ENCODE data around the gene DLK2. TPM values are rescaled to one million over a fixed set of nuclear protein-coding genes. Genes with fewer than 3 reads are reported as not detected.

Gene DLK2
- total RNA-seq, 1 experiment from 2014 or later: 1.6 TPM

GRCh38 chr6:43450699-43451131 is 4.6 kb downstream of the DLK2 start:
- Histone ChIP-seq H3K4me3 (replicated peaks in 1 of 2; ENCODE audit: low read depth in 1 of 2, low read length in 2 of 2) (no peak overlapping the region), H2AFZ (ENCODE audit: low read depth, low read length, poor library complexity, severe bottlenecking) (no peak overlapping the region), H3K79me2 (ENCODE audit: insufficient read depth, low read length) (no peaks in the 10 kb centered on the region), H3K27me3 (ENCODE audit: insufficient read depth, low read length) (no peaks in the 10 kb centered on the region), H3K4me2 (ENCODE audit: low read length) (no peak overlapping the region), H3K9me2 (ENCODE audit: insufficient read depth) (no peaks in the 10 kb centered on the region), H3K4me1 (ENCODE audit: control insufficient read depth in 1 of 2, insufficient read depth in 2 of 2, low read length in 2 of 2) (peaks cover under 1 to 11% of the 10 kb centered on the region in 2 experiments; a peak in 2 of 4 replicates), H3K36me3 (ENCODE audit: control insufficient read depth in 1 of 2, insufficient read depth in 2 of 2, low read length in 2 of 2) (peaks cover 0 to 3% of the 10 kb centered on the region in 2 experiments; a peak in 3 of 4 replicates), H3K27ac (ENCODE audit: low read depth, low read length) (no peak overlapping the region), H3K9me3 (ENCODE audit: control insufficient read depth in 1 of 2, insufficient read depth in 1 of 2, low read depth in 1 of 2, low read length in 2 of 2) (no peaks in the 10 kb centered on the region), H4K20me1 (ENCODE audit: insufficient read depth) (no peaks in the 10 kb centered on the region), H3K9ac (ENCODE audit: low read length) (no peak overlapping the region)
- intact Hi-C loops (cut with micrococcal nuclease): no loop called here
- ATAC-seq (no peak), DNase-seq (ENCODE audit: low read depth, low spot score) (no peak)
- ChIA-PET POLR2A (no interaction called here), RAD21 (ENCODE audit: low non-redundant PET in 1 of 2, low total read pairs in 2 of 2, uncharacterized antibody in 2 of 2, unreplicated experiment in 2 of 2) (no interaction called here), CTCF (no interaction called here)
- TF ChIP-seq ATF3 (IDR thresholded peaks at IDR 0.05) (no peak), SP1 (IDR thresholded peaks at IDR 0.05; ENCODE audit: low read depth) (no peak), JUND (IDR thresholded peaks at IDR 0.05) (no peak), CBX3 (IDR thresholded peaks at IDR 0.05; ENCODE audit: low read depth) (no peak), FOSL1 (IDR thresholded peaks at IDR 0.05; ENCODE audit: low read depth) (no peak), MAX (IDR thresholded peaks at IDR 0.05) (no peak)
- no TSS peak for BruUV-seq (replicated peaks)

- ATAC-seq: no peak
- no peaks in the 10 kb centered on the region for H3K4me1 ChIP-seq (ENCODE audit: control insufficient read depth in 1 of 2, insufficient read depth in 2 of 2, low read length in 2 of 2)
- ChIA-PET POLR2A (no interaction called here), CTCF (no interaction called here), RAD21 (ENCODE audit: low non-redundant PET in 1 of 2, low total read pairs in 2 of 2, uncharacterized antibody in 2 of 2, unreplicated experiment in 2 of 2) (no interaction called here)
- intact Hi-C loops (cut with micrococcal nuclease): no loop called here
- H3K36me3 ChIP-seq (ENCODE audit: control insufficient read depth in 1 of 2, insufficient read depth in 2 of 2, low read length in 2 of 2): peaks cover 0 to 3% of the 10 kb centered on the region in 2 experiments; a peak in 3 of 4 replicates
- H3K9me2 ChIP-seq (ENCODE audit: insufficient read depth): no peaks in the 10 kb centered on the region
- H3K27ac ChIP-seq (ENCODE audit: low read depth, low read length): no peak overlapping the region
- H3K9ac ChIP-seq (ENCODE audit: low read length): no peak overlapping the region
- no peak overlapping the region for H2AFZ ChIP-seq (ENCODE audit: low read depth, low read length, poor library complexity, severe bottlenecking)
- no peaks in the 10 kb centered on the region for H3K27me3 ChIP-seq (ENCODE audit: insufficient read depth, low read length)
- H3K79me2 ChIP-seq (ENCODE audit: insufficient read depth, low read length): no peaks in the 10 kb centered on the region
- H4K20me1 ChIP-seq (ENCODE audit: insufficient read depth): no peaks in the 10 kb centered on the region
- no peak for DNase-seq (ENCODE audit: low read depth, low spot score)
- H3K4me2 ChIP-seq (ENCODE audit: low read length): no peak overlapping the region
- no peak overlapping the region for H3K4me3 ChIP-seq (replicated peaks in 1 of 2; ENCODE audit: low read depth in 1 of 2, low read length in 2 of 2)
- no TSS peak for BruUV-seq (replicated peaks)
- no peaks in the 10 kb centered on the region for H3K9me3 ChIP-seq (ENCODE audit: control insufficient read depth in 1 of 2, insufficient read depth in 1 of 2, low read depth in 1 of 2, low read length in 2 of 2)
- TF ChIP-seq EZH2 (IDR thresholded peaks at IDR 0.05) (no peak), SIN3A (IDR thresholded peaks at IDR 0.05; ENCODE audit: low read depth) (no peak), ZNF274 (IDR thresholded peaks at IDR 0.05; ENCODE audit: low read depth, low read length) (no peak), CTCF (IDR thresholded peaks at IDR 0.05 in 2 of 3, conservative IDR thresholded peaks at IDR 0.05 in 1 of 3; ENCODE audit: borderline replicate concordance in 1 of 3, insufficient read depth in 1 of 3, low read depth in 2 of 3, low read length in 2 of 3) (no peak), CBX3 (IDR thresholded peaks at IDR 0.05; ENCODE audit: low read depth) (no peak), YY1 (IDR thresholded peaks at IDR 0.05; ENCODE audit: extremely low read depth, insufficient replicate concordance, low read depth, low read length) (no peak), EZH2phosphoT487 (IDR thresholded peaks at IDR 0.05; ENCODE audit: borderline replicate concordance) (no peak), SRF (IDR thresholded peaks at IDR 0.05; ENCODE audit: low read depth) (no peak), TCF7L2 (IDR thresholded peaks at IDR 0.05; ENCODE audit: borderline replicate concordance, extremely low read depth, insufficient read depth, insufficient read length) (no peak), CEBPB (IDR thresholded peaks at IDR 0.05; ENCODE audit: low read depth) (no peak), SP1 (IDR thresholded peaks at IDR 0.05; ENCODE audit: low read depth) (no peak), POLR2A (IDR thresholded peaks at IDR 0.05; ENCODE audit: borderline replicate concordance, extremely low read depth, insufficient read depth, insufficient read length) (no peak), FOSL1 (IDR thresholded peaks at IDR 0.05; ENCODE audit: low read depth) (no peak), RAD21 (IDR thresholded peaks at IDR 0.05; ENCODE audit: low read depth) (no peak), ELF1 (IDR thresholded peaks at IDR 0.05; ENCODE audit: borderline replicate concordance, low read depth) (no peak), JUND (IDR thresholded peaks at IDR 0.05) (no peak), POLR2AphosphoS5 (IDR thresholded peaks at IDR 0.05; ENCODE audit: low read depth, low read length) (no peak)
Measured at GRCh38 chr6:43448916-43449315, 6.4 kb downstream of the DLK2 start.

All from HCT116 (cell line).